Neural cell (in vitro differentiated cells): ENCODE data around the gene PPL. TPM values are rescaled to one million over a fixed set of nuclear protein-coding genes. Genes with fewer than 3 reads are reported as not detected.

ENCODE experiments used
- H2AFZ ChIP-seq: fragments of 200-600, 300-800 bp; sonication (generic), shearing (Covaris generic); 2 replicates; pipeline ENCODE4 v1.6.0; 2014; ENCODE audit warnings: low read depth, mild to moderate bottlenecking, antibody characterized with exemption, low read length, moderate library complexity
- H3F3A ChIP-seq: fragments of 200-600 bp; shearing (Covaris generic); 2 replicates; pipeline ENCODE4 v1.6.1; 2016; ENCODE audit warnings: mild to moderate bottlenecking, moderate library complexity, mixed read lengths, antibody characterized with exemption, low read length; ENCODE audit not compliant: insufficient read depth, poor library complexity, severe bottlenecking
- H3K27ac ChIP-seq: fragments of 200-600, 300-800 bp; sonication (generic), shearing (Covaris generic); 2 replicates; pipeline ENCODE4 v1.5.1; 2014; ENCODE audit warnings: mild to moderate bottlenecking, low read length, moderate library complexity
- H3K27me3 ChIP-seq: fragments of 300-800, 200-600 bp; sonication (generic), shearing (Covaris generic); 2 replicates; pipeline ENCODE4 v1.6.0; 2014; ENCODE audit warnings: mild to moderate bottlenecking, low read depth, low read length, moderate library complexity; ENCODE audit not compliant: insufficient read depth
- H3K36me3 ChIP-seq: fragments of 300-800, 200-600 bp; sonication (generic), shearing (Covaris generic); 2 replicates; pipeline ENCODE4 v1.5.1; 2014; ENCODE audit warnings: mild to moderate bottlenecking, antibody characterized with exemption, low read length, moderate library complexity; ENCODE audit not compliant: insufficient read depth
- H3K4me2 ChIP-seq: fragments of 300-800, 200-600 bp; sonication (generic), shearing (Covaris generic); 2 replicates; pipeline ENCODE4 v1.6.0; 2014; ENCODE audit warnings: mild to moderate bottlenecking, low read length
- H3K4me3 ChIP-seq: fragments of 300-800, 200-600 bp; sonication (generic), shearing (Covaris generic); 2 replicates; pipeline ENCODE4 v1.5.1; 2014; ENCODE audit warnings: mild to moderate bottlenecking, low read length, moderate library complexity
- H3K79me2 ChIP-seq: fragments of 200-600 bp; shearing (Covaris generic); replicated peaks from 2 replicates; pipeline ENCODE4 v1.6.0; 2014; ENCODE audit warnings: mild to moderate bottlenecking, low read length, moderate library complexity; ENCODE audit not compliant: insufficient read depth
- H3K9ac ChIP-seq: fragments of 300-800, 200-600 bp; sonication (generic), shearing (Covaris generic); 2 replicates; pipeline ENCODE4 v1.6.1; 2016; ENCODE audit warnings: mild to moderate bottlenecking, low read length, mixed read lengths
- H3K9me2 ChIP-seq: fragments of 200-600 bp; shearing (Covaris generic); 2 replicates; pipeline ENCODE4 v1.6.1; 2016; ENCODE audit warnings: mild to moderate bottlenecking, low read length, mixed read lengths; ENCODE audit not compliant: insufficient read depth
- H3K9me3 ChIP-seq: fragments of 200-600, 300-800 bp; sonication (generic), shearing (Covaris generic); 2 replicates; pipeline ENCODE4 v1.6.1; 2016; ENCODE audit warnings: mild to moderate bottlenecking, mixed run types, low read length, moderate library complexity, mixed read lengths
- H4K20me1 ChIP-seq: fragments of 200-600 bp; shearing (Covaris generic); 2 replicates; pipeline ENCODE4 v1.6.1; 2016; ENCODE audit warnings: mild to moderate bottlenecking, mixed run types; ENCODE audit not compliant: insufficient read depth
- EP300 ChIP-seq: fragments of 450-650 bp; conservative IDR thresholded peaks from 2 replicates; pipeline ENCODE4 v1.6.1; 2014; ENCODE audit warnings: antibody characterized with exemption, mild to moderate bottlenecking, moderate library complexity; ENCODE audit not compliant: poor library complexity, severe bottlenecking
- EZH2 ChIP-seq: fragments of 200-600, 300-800 bp; shearing (Covaris generic), sonication (generic); IDR thresholded peaks from 2 replicates; pipeline ENCODE4 v1.6.1; 2014; ENCODE audit warnings: antibody characterized with exemption, low read length, borderline replicate concordance, mild to moderate bottlenecking; ENCODE audit not compliant: insufficient read depth, poor library complexity, severe bottlenecking
- MXI1 ChIP-seq: fragments of 450-650 bp; conservative IDR thresholded peaks from 2 replicates; pipeline ENCODE4 v1.6.1; 2014; ENCODE audit warnings: antibody characterized with exemption, mild to moderate bottlenecking; ENCODE audit not compliant: poor library complexity, severe bottlenecking
- POLR2AphosphoS5 ChIP-seq: IDR thresholded peaks from 2 replicates; pipeline ENCODE4 v1.6.1; 2012
- RAD21 ChIP-seq: fragments of 450-650 bp; conservative IDR thresholded peaks from 2 replicates; pipeline ENCODE4 v1.6.1; 2014; ENCODE audit warnings: antibody characterized with exemption, mild to moderate bottlenecking, moderate library complexity
- SMC3 ChIP-seq: fragments of 450-650 bp; conservative IDR thresholded peaks from 2 replicates; pipeline ENCODE4 v1.6.1; 2014; ENCODE audit warnings: antibody characterized with exemption, mild to moderate bottlenecking, moderate library complexity; ENCODE audit not compliant: poor library complexity
- TAF1 ChIP-seq: IDR thresholded peaks from 2 replicates; pipeline ENCODE4 v1.6.1; 2012; ENCODE audit warnings: low read depth
- polyA plus RNA-seq: library from polyadenylated mRNA; depleted of rRNA; stranded (reverse); fragments of >200 nt; gene quantifications from 2 replicates; pipeline ENCODE4 v1.2.3, GENCODE V29; 2014
- TF ChIP-seq, protein P1 (sequence below): fragments of 450-650 bp; IDR thresholded peaks from 2 replicates; pipeline ENCODE4 v1.5.1; 2014; ENCODE audit warnings: antibody characterized with exemption, mild to moderate bottlenecking, moderate library complexity; ENCODE audit not compliant: poor library complexity, severe bottlenecking
- TF ChIP-seq, protein P2 (sequence below): IDR thresholded peaks from 2 replicates; pipeline ENCODE4 v1.6.1; 2012; ENCODE audit warnings: borderline replicate concordance

PPL gene
- polyA plus RNA-seq, 1 donor from 2014 or later, result 0.81 TPM

- H3K4me2 ChIP-seq, result no peak overlapping the region
- H3K9me3 ChIP-seq, result no peaks in the 10 kb centered on the region
- no peak overlapping the region for H3K4me3 ChIP-seq
- no peak overlapping the region for H3K9ac ChIP-seq
- H4K20me1 ChIP-seq, result no peaks in the 10 kb centered on the region
- H3K36me3 ChIP-seq, result no peaks in the 10 kb centered on the region
- no peak overlapping the region for H2AFZ ChIP-seq
- no peaks in the 10 kb centered on the region for H3K79me2 ChIP-seq
- H3K9me2 ChIP-seq, result no peaks in the 10 kb centered on the region
- H3F3A ChIP-seq, result no peaks in the 10 kb centered on the region
- H3K27me3 ChIP-seq, result no peaks in the 10 kb centered on the region
- no peak for TF ChIP-seq POLR2AphosphoS5
- TF ChIP-seq, protein P1, sequence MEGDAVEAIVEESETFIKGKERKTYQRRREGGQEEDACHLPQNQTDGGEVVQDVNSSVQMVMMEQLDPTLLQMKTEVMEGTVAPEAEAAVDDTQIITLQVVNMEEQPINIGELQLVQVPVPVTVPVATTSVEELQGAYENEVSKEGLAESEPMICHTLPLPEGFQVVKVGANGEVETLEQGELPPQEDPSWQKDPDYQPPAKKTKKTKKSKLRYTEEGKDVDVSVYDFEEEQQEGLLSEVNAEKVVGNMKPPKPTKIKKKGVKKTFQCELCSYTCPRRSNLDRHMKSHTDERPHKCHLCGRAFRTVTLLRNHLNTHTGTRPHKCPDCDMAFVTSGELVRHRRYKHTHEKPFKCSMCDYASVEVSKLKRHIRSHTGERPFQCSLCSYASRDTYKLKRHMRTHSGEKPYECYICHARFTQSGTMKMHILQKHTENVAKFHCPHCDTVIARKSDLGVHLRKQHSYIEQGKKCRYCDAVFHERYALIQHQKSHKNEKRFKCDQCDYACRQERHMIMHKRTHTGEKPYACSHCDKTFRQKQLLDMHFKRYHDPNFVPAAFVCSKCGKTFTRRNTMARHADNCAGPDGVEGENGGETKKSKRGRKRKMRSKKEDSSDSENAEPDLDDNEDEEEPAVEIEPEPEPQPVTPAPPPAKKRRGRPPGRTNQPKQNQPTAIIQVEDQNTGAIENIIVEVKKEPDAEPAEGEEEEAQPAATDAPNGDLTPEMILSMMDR, result no peak
- no peak for TF ChIP-seq SMC3
- no peak for TF ChIP-seq RAD21
- no peak for TF ChIP-seq TAF1
- no peak for TF ChIP-seq EZH2
- TF ChIP-seq EP300, result no peak
- TF ChIP-seq, protein P2, sequence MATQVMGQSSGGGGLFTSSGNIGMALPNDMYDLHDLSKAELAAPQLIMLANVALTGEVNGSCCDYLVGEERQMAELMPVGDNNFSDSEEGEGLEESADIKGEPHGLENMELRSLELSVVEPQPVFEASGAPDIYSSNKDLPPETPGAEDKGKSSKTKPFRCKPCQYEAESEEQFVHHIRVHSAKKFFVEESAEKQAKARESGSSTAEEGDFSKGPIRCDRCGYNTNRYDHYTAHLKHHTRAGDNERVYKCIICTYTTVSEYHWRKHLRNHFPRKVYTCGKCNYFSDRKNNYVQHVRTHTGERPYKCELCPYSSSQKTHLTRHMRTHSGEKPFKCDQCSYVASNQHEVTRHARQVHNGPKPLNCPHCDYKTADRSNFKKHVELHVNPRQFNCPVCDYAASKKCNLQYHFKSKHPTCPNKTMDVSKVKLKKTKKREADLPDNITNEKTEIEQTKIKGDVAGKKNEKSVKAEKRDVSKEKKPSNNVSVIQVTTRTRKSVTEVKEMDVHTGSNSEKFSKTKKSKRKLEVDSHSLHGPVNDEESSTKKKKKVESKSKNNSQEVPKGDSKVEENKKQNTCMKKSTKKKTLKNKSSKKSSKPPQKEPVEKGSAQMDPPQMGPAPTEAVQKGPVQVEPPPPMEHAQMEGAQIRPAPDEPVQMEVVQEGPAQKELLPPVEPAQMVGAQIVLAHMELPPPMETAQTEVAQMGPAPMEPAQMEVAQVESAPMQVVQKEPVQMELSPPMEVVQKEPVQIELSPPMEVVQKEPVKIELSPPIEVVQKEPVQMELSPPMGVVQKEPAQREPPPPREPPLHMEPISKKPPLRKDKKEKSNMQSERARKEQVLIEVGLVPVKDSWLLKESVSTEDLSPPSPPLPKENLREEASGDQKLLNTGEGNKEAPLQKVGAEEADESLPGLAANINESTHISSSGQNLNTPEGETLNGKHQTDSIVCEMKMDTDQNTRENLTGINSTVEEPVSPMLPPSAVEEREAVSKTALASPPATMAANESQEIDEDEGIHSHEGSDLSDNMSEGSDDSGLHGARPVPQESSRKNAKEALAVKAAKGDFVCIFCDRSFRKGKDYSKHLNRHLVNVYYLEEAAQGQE, result no peak
- TF ChIP-seq MXI1, result no peak
- no peak overlapping the region for H3K27ac ChIP-seq
Observed at GRCh38 chr16:4884972-4885874, 51.7 kb downstream of the PPL start.

DNA sequence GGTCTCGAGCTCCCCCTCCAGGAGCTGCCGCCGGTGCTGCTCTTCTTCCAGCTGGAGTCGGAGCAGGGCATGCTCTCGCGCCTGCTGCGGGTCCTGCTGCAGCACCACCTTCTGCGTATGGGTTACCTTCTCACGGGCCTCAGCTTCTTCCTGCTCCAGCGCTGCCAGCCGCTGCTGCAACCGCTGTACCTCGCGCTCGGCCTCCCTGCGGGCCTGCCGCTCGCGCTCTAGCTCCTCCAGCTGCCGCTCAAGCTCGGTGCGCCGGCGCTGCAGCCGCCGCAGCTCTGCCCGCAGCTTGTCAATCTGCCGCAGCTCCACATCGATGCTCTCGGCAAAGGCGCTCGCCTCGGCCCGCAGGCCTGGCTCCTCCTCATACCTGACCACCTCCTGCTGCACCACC lies 52.7 kb downstream of the PPL start:
- no peaks in the 10 kb centered on the region for H3F3A ChIP-seq
- no peak for TF ChIP-seq EP300
- TF ChIP-seq RAD21, result no peak
- no peak for TF ChIP-seq SMC3
- H2AFZ ChIP-seq, result no peak overlapping the region
- H3K4me3 ChIP-seq, result no peak overlapping the region
- H3K27ac ChIP-seq, result no peak overlapping the region
- H3K4me2 ChIP-seq, result no peak overlapping the region
- no peaks in the 10 kb centered on the region for H3K27me3 ChIP-seq
- H3K79me2 ChIP-seq, result no peaks in the 10 kb centered on the region
- H3K9me2 ChIP-seq, result no peaks in the 10 kb centered on the region
- H3K9me3 ChIP-seq, result no peaks in the 10 kb centered on the region
- H3K9ac ChIP-seq, result no peak overlapping the region
- no peaks in the 10 kb centered on the region for H4K20me1 ChIP-seq
- peaks cover 3% of the 10 kb centered on the region for H3K36me3 ChIP-seq
